Suppressor macrophage treated with lipopolysaccharide for 4 hours (primary cell): Measurements from ENCODE around the gene VAMP3.

ENCODE experiments used
- DNase-seq: peaks from one replicate; pipeline ENCODE4 v3.0.0-alpha.2; 2020

The VAMP3 gene

DNA sequence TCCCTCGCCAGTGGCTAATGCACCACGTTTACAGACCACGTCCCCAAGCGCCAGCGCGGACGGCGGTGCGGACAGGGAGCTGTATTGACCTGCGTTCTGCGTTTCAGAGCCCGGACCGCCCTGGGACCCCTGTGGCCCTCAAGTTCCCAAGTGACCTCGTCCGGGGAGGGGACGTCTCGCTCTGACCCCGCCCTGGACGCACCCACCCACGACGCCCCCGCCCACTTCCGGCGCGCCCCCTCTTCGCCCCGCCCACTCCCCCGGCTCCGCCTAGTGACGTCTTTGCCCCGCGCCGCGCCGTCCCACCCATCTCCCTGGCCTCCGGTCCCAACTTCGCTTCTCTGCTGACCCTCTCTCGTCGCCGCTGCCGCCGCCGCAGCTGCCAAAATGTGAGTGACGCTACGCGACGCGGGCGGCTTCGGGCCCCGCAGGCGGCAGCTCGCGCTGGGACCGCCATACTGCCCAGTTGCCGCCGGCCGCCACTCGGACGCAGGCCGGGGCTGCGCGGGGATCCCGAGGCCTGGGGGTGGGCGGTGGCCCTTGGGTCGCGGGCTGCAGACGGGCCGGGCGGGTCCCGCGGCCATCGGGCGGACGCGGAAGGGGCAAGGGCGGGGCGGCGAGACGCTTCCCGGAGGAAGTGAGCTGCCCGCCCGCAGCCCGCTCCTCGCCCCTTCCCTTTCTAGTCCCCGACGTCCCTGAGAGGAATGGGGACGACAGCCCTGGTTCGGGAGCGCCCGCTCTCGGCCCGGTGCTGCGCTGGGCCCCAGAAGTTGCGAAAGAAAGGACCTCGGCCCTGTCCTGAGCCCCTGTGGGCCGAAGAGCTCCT, at the start of gene VAMP3:
VAMP3 (plus strand) TSS at position 300 of the 826 bp plus-strand sequence; CDS start at position 388, 88 bp downstream.
- DNase-seq = peak; percentile 96

DNA sequence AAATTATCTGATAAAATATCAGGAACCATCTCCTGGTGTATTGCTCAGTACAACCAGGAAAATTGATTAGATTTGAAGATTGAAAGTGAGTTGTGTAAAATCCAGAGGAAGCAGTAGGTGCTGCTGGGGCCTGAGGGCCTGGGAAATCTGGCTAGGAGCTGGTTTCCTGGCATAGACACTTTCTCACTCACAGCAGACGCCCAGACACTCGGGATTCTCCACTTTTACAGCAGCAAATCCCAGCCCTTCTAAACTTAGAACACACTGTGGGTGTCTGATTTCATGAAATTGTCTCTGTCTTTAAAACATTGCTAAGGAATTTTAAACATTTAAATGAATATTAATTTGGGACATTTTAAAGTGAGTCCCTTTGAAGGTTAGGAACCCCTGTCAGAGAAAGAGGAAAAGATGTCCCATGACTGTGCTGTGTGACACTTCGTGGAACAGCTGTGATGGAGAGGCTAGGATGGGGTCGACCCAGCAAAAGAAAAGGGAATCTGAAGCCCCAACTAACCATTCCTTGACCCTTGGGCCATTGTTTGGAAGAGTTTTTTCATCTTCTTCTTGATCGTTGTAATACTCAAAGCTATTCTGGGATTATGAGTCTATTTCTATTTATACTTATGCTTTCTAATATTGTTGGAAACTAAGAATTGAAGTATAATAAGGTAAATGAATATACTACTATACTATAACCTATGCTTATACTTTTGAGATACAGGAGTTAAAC, 49.0 kb upstream of the VAMP3 start:
- DNase-seq = no peak

GRCh38 chr1:7722670-7723012, 48.5 kb upstream of the VAMP3 start:
- no peak for DNase-seq

- no peak for DNase-seq
Measured at GRCh38 chr1:7726623-7727022, 44.5 kb upstream of the VAMP3 start.

- no peak for DNase-seq
Measured at GRCh38 chr1:7727809-7728471, 43.2 kb upstream of the VAMP3 start.

- no peak for DNase-seq
Measured at GRCh38 chr1:7729761-7730160, 41.3 kb upstream of the VAMP3 start.

- no peak for DNase-seq
Measured at GRCh38 chr1:7732331-7732730, 38.8 kb upstream of the VAMP3 start.

DNA sequence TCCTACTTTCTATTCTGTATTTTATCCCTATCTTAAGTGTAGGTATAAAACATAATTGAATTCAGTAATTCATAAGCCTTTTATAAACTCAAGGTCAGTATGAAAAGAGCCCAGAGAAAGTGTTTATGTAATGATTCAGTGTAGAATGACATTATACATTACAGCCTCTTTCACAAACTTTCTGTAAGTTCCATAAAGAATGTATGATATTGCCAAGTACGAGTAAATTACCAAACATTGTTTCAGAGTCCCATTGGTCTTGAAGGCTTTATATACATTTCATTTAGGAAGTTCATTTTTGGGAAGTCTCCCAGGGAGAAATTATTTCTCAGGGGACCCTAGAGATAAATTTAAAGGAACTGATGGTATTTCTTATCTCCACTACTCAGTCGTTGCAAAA, 37.8 kb upstream of the VAMP3 start:
- no peak for DNase-seq

DNA sequence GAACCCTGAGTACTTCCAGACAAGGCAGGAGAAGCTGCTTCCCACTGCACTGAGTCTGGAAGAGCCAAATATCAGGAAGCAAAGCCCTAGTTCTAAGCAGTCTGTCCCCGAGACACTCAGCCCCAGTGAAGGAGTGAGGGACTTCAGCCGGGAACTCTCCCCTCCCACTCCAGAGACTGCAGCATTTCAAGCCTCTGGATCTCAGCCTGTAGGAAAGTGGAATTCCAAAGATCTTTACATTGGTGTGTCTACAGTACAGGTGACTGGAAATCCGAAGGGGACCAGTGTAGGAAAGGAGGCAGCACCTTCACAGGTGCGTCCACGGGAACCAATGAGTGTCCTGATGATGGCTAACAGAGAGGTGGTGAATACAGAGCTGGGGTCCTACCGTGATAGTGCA, 33.1 kb upstream of the VAMP3 start:
- DNase-seq = no peak

- no peak for DNase-seq
Measured at GRCh38 chr1:7743346-7743745, 27.8 kb upstream of the VAMP3 start.

GRCh38 chr1:7744882-7745281, 26.2 kb upstream of the VAMP3 start:
- no peak for DNase-seq

GRCh38 chr1:7745783-7746182, 25.3 kb upstream of the VAMP3 start:
- no peak for DNase-seq

DNA sequence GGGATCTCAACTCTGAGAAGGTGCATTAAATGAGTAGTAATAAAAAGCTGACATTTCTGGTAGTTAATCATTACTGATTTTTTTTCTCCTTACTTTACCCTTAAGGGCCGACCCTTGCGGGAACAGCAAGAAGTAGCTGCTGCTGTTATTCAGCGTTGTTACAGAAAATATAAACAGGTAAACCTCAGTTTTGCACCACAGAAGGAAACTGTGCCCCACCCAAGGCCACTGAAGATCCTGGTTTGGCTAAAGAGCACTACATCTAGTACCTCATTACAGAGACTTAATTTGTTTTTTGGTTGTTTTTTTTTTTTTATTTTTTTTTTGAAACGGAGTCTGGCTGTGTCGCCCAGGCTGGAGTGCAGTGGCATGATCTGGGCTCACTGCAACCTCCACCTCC, 23.5 kb upstream of the VAMP3 start:
- DNase-seq = no peak

GRCh38 chr1:7749126-7749525, 22.0 kb upstream of the VAMP3 start:
- no peak for DNase-seq

DNA sequence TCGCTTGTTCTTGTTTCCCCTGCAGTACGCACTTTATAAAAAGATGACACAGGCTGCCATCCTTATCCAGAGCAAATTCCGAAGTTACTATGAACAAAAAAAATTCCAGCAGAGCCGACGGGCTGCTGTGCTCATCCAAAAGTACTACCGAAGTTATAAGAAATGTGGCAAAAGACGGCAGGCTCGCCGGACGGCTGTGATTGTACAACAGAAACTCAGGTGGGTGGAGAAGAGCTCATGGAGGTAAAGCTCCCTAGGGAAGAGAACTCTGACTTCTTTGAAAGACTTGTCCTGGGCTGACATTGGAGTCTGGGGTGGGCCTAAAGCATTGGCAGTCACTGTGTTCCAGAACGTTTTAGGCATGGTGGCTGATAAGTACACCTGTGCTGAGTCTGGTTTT, 19.9 kb upstream of the VAMP3 start:
- no peak for DNase-seq

DNA sequence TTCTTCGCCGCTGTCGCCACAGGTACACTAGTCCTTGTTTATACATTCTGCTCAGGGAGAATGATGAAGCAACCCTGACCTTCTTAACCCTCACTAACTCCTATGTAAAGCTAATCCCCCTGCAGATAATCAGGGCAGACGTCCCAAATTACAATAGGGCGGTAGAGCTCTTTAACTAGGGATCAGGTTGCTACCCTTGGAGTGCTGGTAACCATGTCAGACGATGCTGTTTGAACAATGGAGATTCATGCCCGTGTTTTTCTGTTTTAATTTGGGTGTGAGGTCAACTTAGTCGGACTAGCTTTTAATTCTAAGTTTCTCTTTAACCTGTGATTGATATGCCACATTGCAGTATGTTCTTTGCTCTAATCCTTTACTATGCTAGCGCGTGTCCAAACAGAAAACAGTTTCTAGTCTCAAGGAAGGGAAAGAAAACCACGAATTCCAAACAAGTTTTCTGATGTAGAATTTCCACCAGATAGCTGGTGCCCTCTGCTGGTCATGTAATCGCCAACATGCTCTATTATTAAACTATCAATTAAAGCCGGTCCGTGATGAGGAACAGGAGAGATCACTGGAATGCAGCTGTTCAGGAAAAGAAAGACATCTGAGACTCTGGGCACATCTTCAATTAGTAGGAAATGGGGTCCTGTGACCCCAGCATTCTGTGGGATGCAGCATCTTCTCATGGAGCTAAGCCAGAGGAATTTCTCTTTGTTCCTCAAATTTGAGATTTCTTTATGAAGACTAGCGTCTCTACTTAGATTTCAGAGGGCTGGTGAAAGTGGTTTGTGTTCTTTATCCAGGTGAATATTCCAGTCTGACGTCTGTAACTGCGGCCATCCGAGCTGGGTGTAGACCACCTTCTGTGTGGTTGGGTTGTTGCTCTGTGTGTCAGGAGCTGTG, 18.3 kb upstream of the VAMP3 start:
- peak; percentile 67 for DNase-seq

- peak; percentile 71 for DNase-seq
Measured at GRCh38 chr1:7753641-7754040, 17.5 kb upstream of the VAMP3 start.

- DNase-seq = no peak
Measured at GRCh38 chr1:7754234-7754633, 16.9 kb upstream of the VAMP3 start.

DNA sequence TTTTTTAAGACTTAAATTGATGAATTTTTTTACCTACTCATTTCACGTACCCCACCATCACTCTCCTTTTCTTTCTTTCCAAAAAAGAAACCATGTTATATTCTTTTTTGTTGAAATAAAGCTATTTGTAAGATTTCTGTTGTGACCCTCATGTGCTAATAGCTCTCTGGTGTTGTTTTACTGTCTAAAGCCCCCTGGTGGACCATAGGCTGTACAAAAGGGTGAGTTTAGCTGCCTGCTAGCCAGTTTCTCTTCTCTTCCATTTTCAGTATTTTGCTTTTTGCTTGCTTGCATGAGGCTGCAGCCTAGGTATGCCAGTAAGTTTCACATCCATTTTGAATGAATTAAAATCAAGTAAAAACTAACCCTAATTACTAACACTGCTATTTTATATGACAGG, 15.6 kb upstream of the VAMP3 start:
- DNase-seq = no peak

- no peak for DNase-seq
Measured at GRCh38 chr1:7760245-7760644, 10.9 kb upstream of the VAMP3 start.

DNA sequence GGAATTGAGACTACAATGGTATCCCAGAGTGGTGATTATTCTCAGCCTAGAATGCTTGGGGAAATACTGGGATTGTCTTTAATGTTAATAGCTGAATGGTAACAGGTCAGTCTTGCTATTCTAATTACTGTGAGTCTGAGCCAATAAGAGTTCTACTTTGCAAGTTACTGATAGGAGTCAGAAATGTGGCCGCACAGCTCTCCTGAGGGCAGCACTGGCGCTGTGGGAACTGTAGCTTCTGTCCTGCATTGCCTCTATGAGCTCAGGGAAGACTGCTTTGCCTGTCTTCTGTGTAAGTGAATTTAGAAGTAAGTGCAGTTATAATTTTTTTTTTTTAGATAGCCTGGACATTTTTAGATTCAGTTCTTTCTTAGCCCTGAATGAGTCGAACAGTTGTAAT, 10.0 kb upstream of the VAMP3 start:
- no peak for DNase-seq

GRCh38 chr1:7767176-7767575, 3.9 kb upstream of the VAMP3 start:
- DNase-seq = no peak

DNA sequence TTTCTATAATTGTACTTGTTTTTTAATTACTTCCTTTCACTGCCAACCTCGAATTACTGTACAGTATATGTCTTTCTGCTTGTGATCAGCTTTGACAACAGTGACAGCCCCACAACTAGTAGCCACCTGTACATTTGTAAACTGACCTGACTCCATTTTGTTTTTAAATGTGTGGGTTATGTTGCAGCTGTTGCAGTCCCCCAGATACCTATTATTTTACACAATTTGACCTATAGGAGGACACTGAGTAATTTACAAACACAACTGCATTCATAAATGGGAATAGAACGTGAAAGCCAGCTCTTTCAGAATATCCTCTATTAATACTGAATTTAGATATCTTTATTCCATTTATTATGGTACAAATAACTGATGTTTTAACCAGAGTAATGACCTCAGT, 2.5 kb upstream of the VAMP3 start:
- no peak for DNase-seq
